HCT116 (cell line): ENCODE results near the gene RAB11A. TPM values are rescaled to one million over a fixed set of nuclear protein-coding genes. Genes with fewer than 3 reads are reported as not detected.

Experiments used
- ATAC-seq: fragments of 200-7000 bp; cut with Tn5 transposase; 2 replicates; pipeline ENCODE4 v1.9.1; 2020; ENCODE audit warnings: mild to moderate bottlenecking, moderate library complexity
- BruUV-seq: library from RNA; stranded (reverse); fragments of 400-500 nt; replicated peaks from 2 replicates; lab custom pipeline; 2021; lab: Mats Ljungman, UMichigan
- CTCF ChIA-PET: fragments of 300-600 bp; sonication (Branson Sonifier 250); formaldehyde crosslinking; loops from one replicate; lab custom pipeline; 2021; ENCODE audit warnings: antibody characterized with exemption; lab: Charles Lee
- POLR2A ChIA-PET: fragments of 300-600, 350-600 bp; sonication (Branson Sonifier 250); formaldehyde crosslinking; loops from one replicate; lab custom pipeline; 2021; ENCODE audit warnings: antibody characterized with exemption; lab: Charles Lee
- RAD21 ChIA-PET, 2 experiments: fragments of 300-600 bp; sonication (Branson Sonifier 250); formaldehyde crosslinking; loops; one replicate each; lab custom pipeline; 2023; ENCODE audit warnings: low total read pairs in 2 of 2; ENCODE audit not compliant: uncharacterized antibody in 2 of 2, unreplicated experiment in 2 of 2, low non-redundant PET in 1 of 2; lab: Charles Lee
- DNase-seq: peaks from one replicate; pipeline ENCODE4 v3.0.0-alpha.2; 2010; ENCODE audit warnings: low read depth, low spot score
- H2AFZ ChIP-seq: fragments of 200-600 bp; shearing (Covaris generic), sonication (generic); 2 replicates; pipeline ENCODE4 v1.6.1; 2017; ENCODE audit warnings: low read depth, mixed run types, mixed read lengths, antibody characterized with exemption, low read length; ENCODE audit not compliant: poor library complexity, severe bottlenecking
- H3K27ac ChIP-seq: 2 replicates; pipeline ENCODE4 v1.5.1; 2012; ENCODE audit warnings: low read depth, low read length
- H3K27me3 ChIP-seq: fragments of 200-600 bp; sonication (generic); 2 replicates; pipeline ENCODE4 v1.6.1; 2016; ENCODE audit warnings: mixed run types, low read length, mixed read lengths; ENCODE audit not compliant: insufficient read depth
- H3K36me3 ChIP-seq, 2 experiments: fragments of 200-500 bp in 1 of 2; fragments of 200-600 bp in 1 of 2; sonication (Bioruptor generic) in 1 of 2; sonication (generic) in 1 of 2; 2 replicates each; pipeline versions ENCODE4 v1.5.1 to v1.6.1; 2014 to 2016; ENCODE audit warnings: low read length in 2 of 2, inconsistent platforms in 1 of 2, mixed read lengths in 1 of 2, mixed run types in 1 of 2; ENCODE audit not compliant: insufficient read depth in 2 of 2, control insufficient read depth in 1 of 2
- H3K4me1 ChIP-seq, 2 experiments: fragments of 200-600 bp in 1 of 2; sonication (generic) in 1 of 2; 2 replicates each; pipeline versions ENCODE4 v1.5.1 to v1.6.1; 2012 to 2017; ENCODE audit warnings: low read length in 2 of 2, inconsistent platforms in 1 of 2, mild to moderate bottlenecking in 1 of 2, mixed read lengths in 1 of 2, mixed run types in 1 of 2, moderate library complexity in 1 of 2; ENCODE audit not compliant: insufficient read depth in 2 of 2, control insufficient read depth in 1 of 2
- H3K4me2 ChIP-seq: fragments of 200-600 bp; sonication (generic); 2 replicates; pipeline ENCODE4 v1.6.1; 2017; ENCODE audit warnings: mixed run types, low read length, mixed read lengths
- H3K4me3 ChIP-seq, 2 experiments: fragments of 200-600 bp in 1 of 2; sonication (generic) in 1 of 2; replicated peaks in 1 of 2; 2 replicates each; pipeline ENCODE4 v1.5.1; 2011 to 2016; ENCODE audit warnings: low read length in 2 of 2, control low read depth in 1 of 2, low read depth in 1 of 2, mild to moderate bottlenecking in 1 of 2, mixed read lengths in 1 of 2, mixed run types in 1 of 2
- H3K79me2 ChIP-seq: fragments of 200-600 bp; sonication (generic); 2 replicates; pipeline ENCODE4 v1.6.1; 2017; ENCODE audit warnings: mild to moderate bottlenecking, mixed run types, low read length, moderate library complexity, mixed read lengths; ENCODE audit not compliant: insufficient read depth
- H3K9ac ChIP-seq: fragments of 200-600 bp; sonication (generic); 2 replicates; pipeline ENCODE4 v1.6.1; 2016; ENCODE audit warnings: low read length, mixed read lengths
- H3K9me2 ChIP-seq: fragments of 200-600 bp; sonication (generic), shearing (Covaris generic); 2 replicates; pipeline ENCODE4 v1.6.1; 2017; ENCODE audit warnings: mixed run types, mild to moderate bottlenecking, moderate library complexity; ENCODE audit not compliant: insufficient read depth
- H3K9me3 ChIP-seq, 2 experiments: fragments of 200-500 bp in 1 of 2; fragments of 200-600 bp in 1 of 2; sonication (Bioruptor generic) in 1 of 2; sonication (generic) in 1 of 2; 2 replicates each; pipeline ENCODE4 v1.6.1; 2014 to 2017; ENCODE audit warnings: low read length in 2 of 2, mixed read lengths in 2 of 2, inconsistent platforms in 1 of 2, low read depth in 1 of 2, mild to moderate bottlenecking in 1 of 2, mixed run types in 1 of 2, moderate library complexity in 1 of 2; ENCODE audit not compliant: control insufficient read depth in 1 of 2, insufficient read depth in 1 of 2
- H4K20me1 ChIP-seq: fragments of 200-600 bp; sonication (generic), shearing (Covaris generic); 2 replicates; pipeline ENCODE4 v1.6.1; 2017; ENCODE audit warnings: mixed run types, mild to moderate bottlenecking, moderate library complexity; ENCODE audit not compliant: insufficient read depth
- CBX3 ChIP-seq: IDR thresholded peaks from 2 replicates; pipeline ENCODE4 v1.6.1; 2012; ENCODE audit warnings: low read depth
- CEBPB ChIP-seq: IDR thresholded peaks from 2 replicates; pipeline ENCODE4 v1.6.1; 2012; ENCODE audit warnings: low read depth
- EGR1 ChIP-seq: IDR thresholded peaks from 2 replicates; pipeline ENCODE4 v1.6.1; 2012; ENCODE audit warnings: low read depth
- EZH2 ChIP-seq: fragments of 200-600 bp; sonication (generic); IDR thresholded peaks from 2 replicates; pipeline ENCODE4 v1.6.1; 2017; ENCODE audit warnings: antibody characterized with exemption, mixed run types
- EZH2phosphoT487 ChIP-seq: fragments of 200-600 bp; IDR thresholded peaks from 2 replicates; pipeline ENCODE4 v1.6.1; 2018; ENCODE audit warnings: antibody characterized with exemption, borderline replicate concordance
- JUND ChIP-seq: IDR thresholded peaks from 2 replicates; pipeline ENCODE4 v1.6.1; 2012
- POLR2A ChIP-seq: IDR thresholded peaks from 2 replicates; pipeline ENCODE4 v1.7.0; 2011; ENCODE audit warnings: borderline replicate concordance; ENCODE audit not compliant: insufficient read depth, insufficient read length; ENCODE audit errors: extremely low read depth
- POLR2AphosphoS5 ChIP-seq: IDR thresholded peaks from 2 replicates; pipeline ENCODE4 v1.6.1; 2011; ENCODE audit warnings: mild to moderate bottlenecking, low read depth, low read length, moderate library complexity
- RAD21 ChIP-seq: IDR thresholded peaks from 2 replicates; pipeline ENCODE4 v1.6.1; 2012; ENCODE audit warnings: low read depth, mild to moderate bottlenecking
- SIN3A ChIP-seq: IDR thresholded peaks from 2 replicates; pipeline ENCODE4 v1.6.1; 2012; ENCODE audit warnings: low read depth
- SP1 ChIP-seq: IDR thresholded peaks from 2 replicates; pipeline ENCODE4 v1.6.1; 2012; ENCODE audit warnings: low read depth
- SRF ChIP-seq: IDR thresholded peaks from 2 replicates; pipeline ENCODE4 v1.6.1; 2012; ENCODE audit warnings: low read depth
- TCF7L2 ChIP-seq: IDR thresholded peaks from 2 replicates; pipeline ENCODE4 v1.7.0; 2011; ENCODE audit warnings: borderline replicate concordance, inconsistent platforms; ENCODE audit not compliant: insufficient read depth, insufficient read length; ENCODE audit errors: extremely low read depth
- YY1 ChIP-seq: IDR thresholded peaks from 2 replicates; pipeline ENCODE4 v1.6.1; 2011; ENCODE audit warnings: low read length, low read depth, moderate library complexity, mild to moderate bottlenecking; ENCODE audit not compliant: insufficient replicate concordance; ENCODE audit errors: extremely low read depth
- ZFX ChIP-seq: fragments of 450-650 bp; IDR thresholded peaks from 2 replicates; pipeline ENCODE4 v1.6.1; 2017
- ZNF274 ChIP-seq: fragments of 200-500 bp; sonication (Bioruptor generic); IDR thresholded peaks from 2 replicates; pipeline ENCODE4 v1.6.1; 2014; ENCODE audit warnings: mild to moderate bottlenecking, low read depth, low read length, inconsistent platforms
- intact Hi-C: fragments of 100-400 bp; cut with micrococcal nuclease; formaldehyde crosslinking; loops from 2 replicates; pipeline ENCODE4 v1.10.0; 2022
- total RNA-seq: library from RNA; stranded (reverse); gene quantifications from one replicate; pipeline ENCODE4 v1.2.1, GENCODE V29; 2021; ENCODE audit not compliant: unreplicated experiment
- TF ChIP-seq, protein P1 (sequence below): IDR thresholded peaks from 2 replicates; pipeline ENCODE4 v1.6.1; 2011; ENCODE audit warnings: mild to moderate bottlenecking, low read length, moderate library complexity; ENCODE audit not compliant: insufficient replicate concordance; ENCODE audit errors: extremely low read depth
- TF ChIP-seq, protein P2 (sequence below): IDR thresholded peaks from 2 replicates; pipeline ENCODE4 v1.6.1; 2012
- TF ChIP-seq, protein P3 (sequence below): IDR thresholded peaks from 2 replicates; pipeline ENCODE4 v1.6.1; 2012; ENCODE audit warnings: low read depth
- TF ChIP-seq, protein P4 (sequence below): IDR thresholded peaks from 2 replicates; pipeline ENCODE4 v1.6.1; 2012

Gene RAB11A
- total RNA-seq, 1 experiment from 2014 or later: 234 TPM

DNA sequence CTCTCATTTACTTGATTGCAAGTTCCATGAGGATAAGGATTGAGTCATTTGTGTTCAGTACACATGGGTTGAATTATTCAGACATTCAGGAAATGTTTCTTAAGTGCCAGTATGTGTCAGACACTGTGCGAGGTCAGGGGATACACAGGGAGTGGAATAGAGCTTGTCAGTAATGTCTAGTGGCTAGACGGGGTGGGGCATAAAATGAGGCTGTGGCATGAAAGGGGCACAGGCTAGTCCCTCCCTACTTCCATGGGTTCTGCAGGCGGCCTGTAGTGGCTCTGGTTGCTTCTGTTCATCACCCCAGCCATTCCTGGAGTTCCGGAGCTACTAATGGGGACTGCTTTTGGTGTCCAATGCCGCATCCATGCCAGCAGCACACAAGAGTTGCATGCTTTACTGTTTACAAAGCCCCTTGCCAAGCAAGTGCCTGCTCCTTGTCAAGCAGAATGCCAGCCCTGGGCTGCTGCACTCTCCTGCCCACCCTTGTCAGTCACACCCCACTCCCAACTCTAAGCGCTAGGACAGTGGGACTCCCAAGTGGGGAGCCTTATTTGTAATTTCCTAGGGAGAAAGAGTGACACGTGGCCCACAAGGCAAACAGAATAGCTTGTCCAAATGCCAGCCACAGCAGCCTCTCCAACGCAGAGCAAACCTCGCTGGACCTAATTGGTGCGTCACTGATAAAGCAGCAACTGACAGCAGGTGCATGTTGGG is 70.8 kb downstream of the RAB11A start:
- no peak overlapping the region for H3K9ac ChIP-seq
- H3K9me2 ChIP-seq: no peaks in the 10 kb centered on the region
- H3K27ac ChIP-seq: no peak overlapping the region
- ChIA-PET POLR2A (no interaction called here), CTCF (no interaction called here), RAD21 (no interaction called here)
- no peak overlapping the region for H2AFZ ChIP-seq
- intact Hi-C loops: no loop called here
- ATAC-seq (peak; percentile 12; the same call in 1 of the 2 replicates), DNase-seq (no peak)
- no peaks in the 10 kb centered on the region for H4K20me1 ChIP-seq
- TF ChIP-seq POLR2AphosphoS5: no peak
- TF ChIP-seq, protein P1, sequence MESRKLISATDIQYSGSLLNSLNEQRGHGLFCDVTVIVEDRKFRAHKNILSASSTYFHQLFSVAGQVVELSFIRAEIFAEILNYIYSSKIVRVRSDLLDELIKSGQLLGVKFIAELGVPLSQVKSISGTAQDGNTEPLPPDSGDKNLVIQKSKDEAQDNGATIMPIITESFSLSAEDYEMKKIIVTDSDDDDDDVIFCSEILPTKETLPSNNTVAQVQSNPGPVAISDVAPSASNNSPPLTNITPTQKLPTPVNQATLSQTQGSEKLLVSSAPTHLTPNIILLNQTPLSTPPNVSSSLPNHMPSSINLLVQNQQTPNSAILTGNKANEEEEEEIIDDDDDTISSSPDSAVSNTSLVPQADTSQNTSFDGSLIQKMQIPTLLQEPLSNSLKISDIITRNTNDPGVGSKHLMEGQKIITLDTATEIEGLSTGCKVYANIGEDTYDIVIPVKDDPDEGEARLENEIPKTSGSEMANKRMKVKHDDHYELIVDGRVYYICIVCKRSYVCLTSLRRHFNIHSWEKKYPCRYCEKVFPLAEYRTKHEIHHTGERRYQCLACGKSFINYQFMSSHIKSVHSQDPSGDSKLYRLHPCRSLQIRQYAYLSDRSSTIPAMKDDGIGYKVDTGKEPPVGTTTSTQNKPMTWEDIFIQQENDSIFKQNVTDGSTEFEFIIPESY: no peak
- no peak for TF ChIP-seq CEBPB
- no peak for TF ChIP-seq TCF7L2
- no peak for TF ChIP-seq ZFX
- TF ChIP-seq RAD21: no peak
- no peak for TF ChIP-seq EZH2
- TF ChIP-seq ZNF274: no peak
- TF ChIP-seq EGR1: no peak
- TF ChIP-seq, protein P2, sequence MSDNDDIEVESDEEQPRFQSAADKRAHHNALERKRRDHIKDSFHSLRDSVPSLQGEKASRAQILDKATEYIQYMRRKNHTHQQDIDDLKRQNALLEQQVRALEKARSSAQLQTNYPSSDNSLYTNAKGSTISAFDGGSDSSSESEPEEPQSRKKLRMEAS: no peak
- TF ChIP-seq, protein P3, sequence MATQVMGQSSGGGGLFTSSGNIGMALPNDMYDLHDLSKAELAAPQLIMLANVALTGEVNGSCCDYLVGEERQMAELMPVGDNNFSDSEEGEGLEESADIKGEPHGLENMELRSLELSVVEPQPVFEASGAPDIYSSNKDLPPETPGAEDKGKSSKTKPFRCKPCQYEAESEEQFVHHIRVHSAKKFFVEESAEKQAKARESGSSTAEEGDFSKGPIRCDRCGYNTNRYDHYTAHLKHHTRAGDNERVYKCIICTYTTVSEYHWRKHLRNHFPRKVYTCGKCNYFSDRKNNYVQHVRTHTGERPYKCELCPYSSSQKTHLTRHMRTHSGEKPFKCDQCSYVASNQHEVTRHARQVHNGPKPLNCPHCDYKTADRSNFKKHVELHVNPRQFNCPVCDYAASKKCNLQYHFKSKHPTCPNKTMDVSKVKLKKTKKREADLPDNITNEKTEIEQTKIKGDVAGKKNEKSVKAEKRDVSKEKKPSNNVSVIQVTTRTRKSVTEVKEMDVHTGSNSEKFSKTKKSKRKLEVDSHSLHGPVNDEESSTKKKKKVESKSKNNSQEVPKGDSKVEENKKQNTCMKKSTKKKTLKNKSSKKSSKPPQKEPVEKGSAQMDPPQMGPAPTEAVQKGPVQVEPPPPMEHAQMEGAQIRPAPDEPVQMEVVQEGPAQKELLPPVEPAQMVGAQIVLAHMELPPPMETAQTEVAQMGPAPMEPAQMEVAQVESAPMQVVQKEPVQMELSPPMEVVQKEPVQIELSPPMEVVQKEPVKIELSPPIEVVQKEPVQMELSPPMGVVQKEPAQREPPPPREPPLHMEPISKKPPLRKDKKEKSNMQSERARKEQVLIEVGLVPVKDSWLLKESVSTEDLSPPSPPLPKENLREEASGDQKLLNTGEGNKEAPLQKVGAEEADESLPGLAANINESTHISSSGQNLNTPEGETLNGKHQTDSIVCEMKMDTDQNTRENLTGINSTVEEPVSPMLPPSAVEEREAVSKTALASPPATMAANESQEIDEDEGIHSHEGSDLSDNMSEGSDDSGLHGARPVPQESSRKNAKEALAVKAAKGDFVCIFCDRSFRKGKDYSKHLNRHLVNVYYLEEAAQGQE: no peak
- no peak for TF ChIP-seq CBX3
- no peak for TF ChIP-seq SP1
- no peak for TF ChIP-seq SRF
- no peak for TF ChIP-seq YY1
- TF ChIP-seq POLR2A: no peak
- no peak for TF ChIP-seq EZH2phosphoT487
- no peak for TF ChIP-seq JUND
- TF ChIP-seq SIN3A: no peak
- TF ChIP-seq, protein P4, sequence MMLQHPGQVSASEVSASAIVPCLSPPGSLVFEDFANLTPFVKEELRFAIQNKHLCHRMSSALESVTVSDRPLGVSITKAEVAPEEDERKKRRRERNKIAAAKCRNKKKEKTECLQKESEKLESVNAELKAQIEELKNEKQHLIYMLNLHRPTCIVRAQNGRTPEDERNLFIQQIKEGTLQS: no peak
- no TSS peak for BruUV-seq
- H3K79me2 ChIP-seq: no peaks in the 10 kb centered on the region
- no peaks in the 10 kb centered on the region for H3K9me3 ChIP-seq
- H3K36me3 ChIP-seq: no peaks in the 10 kb centered on the region
- no peak overlapping the region for H3K4me3 ChIP-seq
- H3K27me3 ChIP-seq: no peaks in the 10 kb centered on the region
- H3K4me2 ChIP-seq: peak overlapping the region; percentile 54
- peaks cover 17 to 23% of the 10 kb centered on the region in 2 experiments for H3K4me1 ChIP-seq
